Fibroblast of the conjunctiva (primary cell): ENCODE data around the gene ETFA.

Experiments used
- DNase-seq: peaks from one replicate; pipeline ENCODE4 v3.0.0-alpha.2; 2010; ENCODE audit warnings: low read depth

ETFA gene

GRCh38 chr15:76311100-76311953, at the start of gene ETFA:
Gene ETFA, minus strand, starts transcription at chr15:76311469. Its CDS starts 81 bp downstream, at chr15:76311388.
- peak; percentile 94 for DNase-seq

- DNase-seq, result no peak
These were observed 49.1 kb upstream of the ETFA start for GRCh38 chr15:76360416-76360815.

- DNase-seq, result no peak
These were observed 47.9 kb upstream of the ETFA start for GRCh38 chr15:76359152-76359551.

- DNase-seq, result no peak
These were observed 47.2 kb upstream of the ETFA start for GRCh38 chr15:76358453-76358852.

GRCh38 chr15:76354823-76355440, 43.7 kb upstream of the ETFA start:
- no peak for DNase-seq

- DNase-seq, result no peak
These were observed 42.6 kb upstream of the ETFA start for GRCh38 chr15:76353903-76354302.

- no peak for DNase-seq
These were observed 41.8 kb upstream of the ETFA start for GRCh38 chr15:76353023-76353577.

GRCh38 chr15:76349301-76350070, 38.2 kb upstream of the ETFA start:
- DNase-seq, result no peak

GRCh38 chr15:76347482-76348055, 36.3 kb upstream of the ETFA start:
- no peak for DNase-seq

GRCh38 chr15:76346669-76347481, 35.6 kb upstream of the ETFA start:
- no peak for DNase-seq

- DNase-seq, result no peak
These were observed 34.8 kb upstream of the ETFA start for GRCh38 chr15:76345880-76346668.

- DNase-seq, result no peak
These were observed 34.3 kb upstream of the ETFA start for GRCh38 chr15:76345583-76345879.

GRCh38 chr15:76344893-76345582, 33.8 kb upstream of the ETFA start:
- DNase-seq, result no peak

- no peak for DNase-seq
These were observed 32.2 kb upstream of the ETFA start for GRCh38 chr15:76343313-76343996.

- no peak for DNase-seq
These were observed 31.3 kb upstream of the ETFA start for GRCh38 chr15:76342382-76343201.

GRCh38 chr15:76342058-76342381, 30.8 kb upstream of the ETFA start:
- no peak for DNase-seq

- no peak for DNase-seq
These were observed 30.2 kb upstream of the ETFA start for GRCh38 chr15:76341366-76342057.

GRCh38 chr15:76340803-76341365, 29.6 kb upstream of the ETFA start:
- no peak for DNase-seq
